Activated effector memory CD4-positive, alpha-beta T cell treated with Interleukin-2 at 50 U/mL for 16 hours (primary cell): Measurements from ENCODE around the gene TMEM183A.
A peak's percentile ranks its signal among the peaks of the same experiment; 100 is the strongest.

ENCODE experiments used
- DNase-seq: peaks from one replicate; pipeline ENCODE4 v3.0.0-alpha.2; 2020

The TMEM183A gene

DNA sequence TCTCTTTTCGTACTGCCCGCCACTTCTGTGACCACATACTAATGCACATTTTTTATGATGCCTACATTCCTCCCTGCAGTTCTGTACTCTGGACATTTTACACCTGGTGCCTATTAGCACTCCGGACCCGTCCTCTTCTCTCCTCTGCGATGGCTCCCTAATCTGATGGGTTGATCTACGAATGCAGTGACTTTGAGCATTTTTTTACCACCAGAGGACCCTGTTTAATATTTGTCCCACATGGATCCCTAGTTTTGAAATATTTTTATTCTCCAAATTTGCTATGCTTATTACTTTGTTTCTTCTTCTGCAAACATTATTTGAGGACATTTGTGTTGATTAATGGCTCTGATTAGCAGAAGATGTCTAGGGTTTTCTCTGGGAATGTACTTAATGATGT, 24.3 kb downstream of the TMEM183A start:
- no peak for DNase-seq

DNA sequence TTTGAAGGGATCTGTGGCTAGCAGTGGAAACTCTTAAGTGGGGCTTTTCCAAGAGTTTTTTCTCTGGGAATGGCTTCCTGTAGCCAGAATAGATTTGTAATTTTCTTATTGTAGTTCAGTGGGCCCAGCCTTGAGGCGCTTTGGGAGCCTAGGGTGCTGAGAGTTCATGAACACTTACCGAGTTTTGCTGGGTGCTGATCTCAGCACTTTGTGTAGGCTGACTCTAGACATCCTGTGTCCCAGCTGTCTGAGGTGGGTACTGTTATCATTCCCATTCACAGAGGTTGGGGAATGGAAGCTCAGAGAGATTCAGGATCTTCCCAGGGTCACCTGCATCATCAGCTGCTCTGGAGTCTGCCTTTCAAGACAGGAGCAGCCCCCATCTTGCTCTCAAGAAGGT, 26.1 kb downstream of the TMEM183A start:
- DNase-seq = no peak

DNA sequence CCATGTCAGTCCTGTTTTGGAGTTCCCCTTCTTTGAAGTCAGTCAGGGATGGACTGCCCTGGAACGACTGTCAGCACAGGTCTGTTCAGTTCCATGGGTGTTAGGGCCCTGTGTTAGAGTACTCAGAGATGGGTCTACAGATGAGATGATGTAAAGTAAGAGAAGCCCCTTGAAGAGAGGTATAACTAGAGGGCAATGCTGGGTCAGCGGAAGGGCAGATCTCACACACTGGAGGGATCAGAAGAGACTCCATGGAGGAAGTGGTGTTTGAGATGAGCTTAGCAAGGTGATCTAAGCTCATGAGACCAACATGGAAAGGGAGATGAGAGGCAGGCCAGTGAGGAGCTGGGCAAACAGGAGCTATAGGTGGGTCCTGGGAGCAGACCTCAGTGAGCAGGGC, 26.7 kb downstream of the TMEM183A start:
- no peak for DNase-seq

DNA sequence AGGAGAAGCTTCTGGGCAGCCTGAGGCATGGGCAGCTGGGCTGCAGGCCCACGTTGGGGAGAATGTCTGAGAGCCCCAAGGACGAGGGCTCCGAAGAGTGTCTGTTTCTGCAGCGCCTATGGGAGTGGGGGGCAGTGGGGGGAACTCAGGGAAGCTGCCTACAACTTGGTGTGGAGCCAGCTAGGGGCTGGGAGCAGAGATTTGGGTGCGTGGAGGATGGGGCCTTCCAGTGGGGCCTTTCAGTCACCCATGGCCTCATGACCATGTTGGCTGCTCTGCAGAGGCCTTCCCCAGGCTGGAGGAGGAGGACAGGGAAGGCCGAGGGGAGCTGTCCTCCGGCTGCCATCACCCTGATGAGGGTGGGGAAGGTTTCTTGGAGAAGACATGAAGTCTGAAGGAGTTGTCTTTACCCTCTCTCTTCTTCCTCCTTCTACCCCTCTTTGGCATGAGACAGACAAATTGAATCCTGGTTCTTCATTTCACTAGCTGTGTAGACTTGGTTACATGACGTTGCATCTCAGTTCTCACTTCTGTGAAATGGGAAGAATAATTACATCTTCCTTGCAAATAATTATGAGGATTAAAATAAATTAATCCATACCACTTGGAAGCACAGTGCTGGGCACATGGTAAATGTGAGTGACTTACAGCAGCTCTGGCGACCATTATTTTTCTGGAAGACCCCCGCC, 27.4 kb downstream of the TMEM183A start:
- DNase-seq = no peak

DNA sequence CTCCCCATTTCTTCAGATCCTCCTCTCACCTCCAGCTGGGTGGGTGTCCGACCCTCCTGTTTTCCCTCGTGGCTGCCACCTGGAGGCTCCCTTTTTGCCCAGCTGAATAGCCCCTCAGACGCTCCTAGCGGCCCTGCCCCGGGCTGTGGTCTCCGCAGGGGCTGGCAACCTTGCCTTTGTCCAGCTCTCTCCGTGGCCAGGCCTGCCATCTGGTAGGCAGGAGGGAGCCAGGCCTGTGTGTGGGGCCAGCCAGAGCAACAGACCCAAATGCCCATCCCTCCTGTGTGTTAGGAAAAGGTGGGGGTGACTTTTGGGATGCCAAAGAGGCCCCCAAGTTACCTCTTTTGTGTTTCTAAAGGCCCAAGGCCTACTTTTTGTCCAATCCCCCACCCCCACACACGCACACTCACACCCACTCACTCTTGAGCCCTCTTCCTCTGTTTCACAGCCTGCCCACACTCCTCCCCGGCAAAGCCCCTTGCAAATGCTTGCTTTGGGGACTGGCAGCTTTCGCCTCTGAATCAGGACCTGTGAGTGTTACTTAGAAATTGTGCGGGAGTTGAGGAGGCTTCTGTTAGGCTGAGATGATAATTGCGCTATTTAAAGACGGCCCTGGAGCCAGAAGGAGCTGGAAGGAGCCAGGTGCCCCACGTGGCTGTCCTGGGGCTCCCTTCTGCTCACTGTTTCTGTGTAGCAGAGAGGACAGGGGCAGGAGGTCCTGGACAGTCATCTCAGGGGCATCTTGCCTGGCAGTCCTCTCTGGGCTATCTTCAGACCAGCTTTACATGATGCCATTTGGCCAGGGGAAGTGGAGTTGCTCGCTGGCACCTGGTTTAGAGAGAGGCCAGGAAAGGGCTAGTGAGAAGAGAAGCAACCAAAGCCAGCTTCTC, 28.2 kb downstream of the TMEM183A start:
- no peak for DNase-seq

DNA sequence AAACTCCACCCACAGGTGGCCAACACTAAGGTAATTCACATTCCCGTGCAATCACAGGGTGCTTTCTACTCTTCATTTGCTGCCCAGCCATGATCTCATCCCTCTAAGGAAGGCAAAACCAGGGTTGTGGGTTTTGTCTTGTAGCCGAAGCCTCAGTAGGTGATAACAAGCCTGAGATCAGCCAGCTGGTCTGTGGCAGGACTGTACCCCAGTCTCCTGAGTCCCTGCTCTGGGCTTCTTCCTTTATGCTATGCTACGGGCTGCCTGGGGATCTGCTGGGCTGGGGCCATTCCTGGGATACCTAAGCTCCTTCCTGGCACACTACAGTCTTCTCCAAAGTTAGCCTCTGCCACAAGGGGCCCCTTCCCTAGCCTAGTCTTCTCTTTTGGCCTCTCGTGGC, 29.0 kb downstream of the TMEM183A start:
- no peak for DNase-seq

DNA sequence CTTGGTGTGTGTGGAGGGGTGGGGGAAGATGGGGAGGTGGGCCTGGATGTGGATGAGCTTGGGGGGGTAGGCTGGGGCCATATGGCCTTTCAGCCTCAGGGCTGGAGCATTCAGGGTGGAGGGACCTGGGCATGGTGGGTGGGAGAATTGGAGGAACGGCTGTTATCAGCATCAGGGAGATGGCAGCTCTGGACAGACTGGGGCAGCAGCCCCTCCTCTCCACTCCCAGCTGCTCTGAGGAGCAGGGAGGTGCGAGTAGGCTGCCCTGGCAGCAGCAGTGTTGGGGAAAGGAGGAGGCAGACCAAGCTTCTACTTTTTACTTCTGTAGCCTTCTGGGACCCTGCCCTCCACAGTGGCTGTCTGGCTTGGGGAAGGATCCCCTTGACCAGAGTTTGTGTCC, 29.4 kb downstream of the TMEM183A start:
- DNase-seq = no peak

DNA sequence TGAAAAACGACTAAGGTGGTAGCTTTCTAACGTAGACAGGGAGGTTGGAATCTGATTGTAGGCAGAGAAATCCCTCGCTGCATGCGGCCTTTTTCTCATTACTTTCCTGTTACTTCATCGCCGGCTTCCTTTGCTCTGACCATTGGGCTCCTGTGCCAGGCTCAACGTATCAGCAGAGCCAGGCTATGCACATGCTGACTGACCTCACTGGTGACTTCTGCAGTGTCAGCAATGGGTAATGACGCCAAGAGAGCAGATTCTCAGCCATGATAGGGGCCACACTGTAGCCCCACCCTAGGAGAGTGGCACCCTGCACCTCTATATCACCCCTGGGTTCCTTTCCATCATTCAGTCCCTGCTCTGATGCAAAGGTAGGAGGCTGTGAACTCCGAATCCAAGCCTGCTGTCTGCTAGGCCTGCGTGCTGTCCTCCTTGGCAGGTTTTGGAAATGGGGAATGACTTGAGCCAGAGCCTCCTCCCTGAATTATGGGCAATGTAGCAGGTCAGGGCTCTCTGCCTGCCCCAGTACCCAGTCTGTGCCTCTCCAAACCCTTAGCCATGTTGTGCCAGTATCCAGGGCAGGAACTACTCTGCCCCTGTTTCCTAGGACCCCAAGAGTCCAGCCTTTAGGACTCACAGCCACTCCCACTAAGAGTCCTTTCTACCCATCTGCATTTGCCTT, 30.5 kb downstream of the TMEM183A start:
- no peak for DNase-seq

DNA sequence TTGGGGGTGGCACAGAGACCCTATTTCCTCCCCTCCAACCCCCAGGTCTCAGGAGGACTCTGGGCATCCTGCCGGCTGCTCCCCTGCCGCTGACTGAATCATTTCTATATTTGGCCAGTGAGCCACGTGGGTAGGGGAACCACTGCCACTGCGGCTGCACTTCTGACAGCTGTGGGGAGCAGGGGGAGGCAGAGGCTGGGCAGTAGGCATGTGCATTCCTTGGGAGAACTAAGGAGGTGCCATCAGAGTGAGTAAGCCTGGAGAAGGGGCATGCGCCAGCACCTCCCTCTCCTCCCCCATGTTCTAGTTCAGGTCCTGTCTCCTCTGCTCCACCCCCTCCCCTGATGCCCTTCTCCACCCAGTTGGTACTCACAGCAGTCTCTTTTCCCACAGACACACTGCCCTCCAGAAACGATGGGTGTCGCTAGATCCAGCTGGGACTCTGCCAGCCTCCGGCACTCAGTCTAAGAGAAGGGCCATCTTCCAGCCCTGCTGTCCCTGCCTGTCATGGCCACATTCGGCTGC, 31.1 kb downstream of the TMEM183A start:
- no peak for DNase-seq

DNA sequence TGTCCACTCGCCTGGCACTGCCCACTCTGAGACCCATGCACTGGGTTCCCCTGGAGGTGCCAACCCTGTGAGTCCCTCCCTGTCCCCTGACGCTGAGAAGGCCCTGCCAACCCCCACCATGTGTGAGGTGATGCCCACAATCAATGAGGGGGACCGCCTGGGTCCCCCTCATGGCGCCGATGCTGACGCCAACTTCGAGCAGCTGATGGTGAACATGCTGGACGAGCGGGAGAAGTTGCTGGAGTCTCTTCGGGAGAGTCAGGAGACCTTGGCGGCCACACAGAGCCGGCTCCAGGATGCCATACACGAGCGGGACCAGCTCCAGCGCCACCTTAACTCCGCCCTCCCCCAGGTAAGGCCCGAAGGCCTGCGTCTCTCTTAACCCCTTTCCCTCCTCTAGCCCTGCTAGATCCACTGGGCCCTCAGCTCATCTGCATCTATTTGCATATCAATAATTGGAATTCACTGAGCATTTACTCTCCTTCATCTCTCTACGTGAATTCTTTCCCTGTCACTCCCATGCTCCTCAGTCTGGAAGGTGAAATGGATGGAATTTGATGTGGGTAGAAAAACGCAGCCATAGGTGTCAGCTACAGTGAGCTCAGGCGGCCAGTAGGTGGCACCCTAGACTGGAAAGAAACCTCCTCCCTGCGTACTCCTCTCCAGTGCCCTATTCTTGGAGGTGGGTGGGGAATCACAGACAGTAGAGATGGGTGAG, 31.9 kb downstream of the TMEM183A start:
- DNase-seq = peak; percentile 33

DNA sequence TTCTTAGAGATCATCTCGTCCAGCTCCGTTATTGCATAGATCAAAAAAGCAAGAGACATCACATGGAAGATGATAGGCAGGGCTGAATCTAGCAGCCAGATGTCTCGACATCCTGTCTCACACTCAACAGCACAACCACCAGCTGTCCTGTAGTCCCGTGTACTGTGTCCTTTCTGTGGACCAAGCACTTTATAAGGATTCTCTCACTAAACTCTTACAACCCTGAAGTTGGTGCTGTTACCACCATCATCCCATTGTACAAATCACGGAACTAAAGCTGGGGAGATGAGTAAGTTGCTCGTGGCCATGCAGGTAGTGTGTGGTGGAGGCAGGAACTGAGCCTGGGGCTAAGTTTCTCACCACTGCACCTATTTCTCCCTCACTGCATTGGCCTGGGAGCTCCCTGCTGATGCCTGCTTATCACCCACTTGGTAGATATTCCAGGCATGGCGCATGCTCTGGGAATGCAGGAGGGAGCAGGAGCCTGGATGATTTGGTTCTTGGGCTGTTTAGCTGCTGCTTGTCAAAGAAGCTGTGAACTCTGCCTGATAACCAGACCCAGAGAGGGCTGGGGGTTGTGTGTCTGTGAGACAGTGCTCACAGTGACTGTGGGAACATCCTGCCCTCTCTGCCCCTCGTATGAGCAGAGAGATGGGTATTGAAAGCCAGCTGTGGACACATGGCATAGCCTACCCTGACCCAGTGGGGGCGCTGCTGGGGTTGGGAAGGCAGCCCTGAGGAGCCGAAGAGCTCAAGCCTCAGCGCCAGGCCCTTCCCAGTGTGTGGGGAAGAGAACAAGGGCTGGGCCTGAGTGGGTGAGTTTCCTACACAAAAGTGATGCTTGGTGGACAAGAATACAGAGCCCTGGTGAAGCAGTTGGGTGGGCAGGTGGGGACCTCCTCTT, 32.7 kb downstream of the TMEM183A start:
- DNase-seq = no peak

DNA sequence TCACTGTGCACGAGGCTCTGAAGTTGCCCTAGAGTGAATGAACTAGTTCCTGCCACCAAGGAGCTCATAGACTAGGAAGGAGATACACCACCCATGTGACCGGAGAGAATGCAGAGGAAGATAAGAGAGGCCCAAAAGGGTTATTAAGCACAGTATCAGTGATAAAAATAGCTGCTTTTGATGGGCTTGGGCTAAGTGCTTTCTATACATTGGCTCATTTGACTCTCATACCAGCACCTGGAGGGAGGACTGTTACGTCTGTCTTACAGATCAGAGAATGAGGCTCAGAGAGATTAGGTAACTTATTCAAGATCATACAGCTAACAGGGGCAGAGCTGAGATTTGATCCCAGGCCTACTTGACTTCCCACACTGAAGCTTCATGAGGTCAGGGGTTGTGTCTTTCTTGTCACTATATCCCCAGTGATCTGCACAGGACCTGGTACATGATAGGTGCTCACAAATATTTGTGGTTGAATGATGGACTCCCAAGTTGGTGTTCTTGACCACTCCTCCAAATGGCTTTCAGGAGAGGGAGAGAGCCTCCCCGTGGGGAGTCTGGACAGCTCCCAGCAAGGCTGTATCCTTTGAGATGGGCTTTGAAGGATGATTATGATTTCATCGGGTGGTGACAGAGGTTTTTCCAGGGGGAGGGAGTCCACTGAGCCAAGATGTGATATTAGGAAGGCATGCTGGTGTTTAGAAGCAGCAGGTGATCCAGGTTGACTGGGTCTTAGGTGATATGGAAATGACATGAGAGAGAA, 33.5 kb downstream of the TMEM183A start:
- DNase-seq = no peak

DNA sequence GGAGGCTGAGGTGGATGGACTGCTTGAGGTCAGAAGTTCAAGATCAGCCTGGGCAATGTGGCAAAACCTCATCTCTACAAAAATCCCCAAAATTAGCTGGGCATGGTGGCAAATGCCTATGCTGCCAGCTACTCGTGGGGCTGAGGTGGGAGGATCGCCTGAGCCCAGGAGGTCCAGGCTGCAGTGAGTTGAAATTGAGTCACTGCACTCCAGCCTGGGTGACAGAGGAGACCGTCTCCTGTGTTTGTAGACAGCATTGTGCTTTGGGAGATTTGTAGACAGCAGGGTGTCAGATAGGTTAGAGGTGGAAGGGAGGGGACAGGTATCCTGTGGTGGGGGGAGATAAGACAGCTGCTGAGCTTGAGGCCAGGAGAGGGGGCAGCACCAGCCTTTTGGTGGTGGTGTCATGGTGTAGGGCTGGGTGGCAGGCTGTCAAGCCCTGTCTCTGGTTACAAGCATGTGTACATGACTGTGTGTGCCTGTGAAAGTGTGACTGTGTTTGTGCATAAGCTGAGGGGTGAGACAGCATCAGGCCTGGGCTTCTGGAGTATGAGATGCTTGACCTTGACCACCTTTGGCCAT, 34.3 kb downstream of the TMEM183A start:
- no peak for DNase-seq

DNA sequence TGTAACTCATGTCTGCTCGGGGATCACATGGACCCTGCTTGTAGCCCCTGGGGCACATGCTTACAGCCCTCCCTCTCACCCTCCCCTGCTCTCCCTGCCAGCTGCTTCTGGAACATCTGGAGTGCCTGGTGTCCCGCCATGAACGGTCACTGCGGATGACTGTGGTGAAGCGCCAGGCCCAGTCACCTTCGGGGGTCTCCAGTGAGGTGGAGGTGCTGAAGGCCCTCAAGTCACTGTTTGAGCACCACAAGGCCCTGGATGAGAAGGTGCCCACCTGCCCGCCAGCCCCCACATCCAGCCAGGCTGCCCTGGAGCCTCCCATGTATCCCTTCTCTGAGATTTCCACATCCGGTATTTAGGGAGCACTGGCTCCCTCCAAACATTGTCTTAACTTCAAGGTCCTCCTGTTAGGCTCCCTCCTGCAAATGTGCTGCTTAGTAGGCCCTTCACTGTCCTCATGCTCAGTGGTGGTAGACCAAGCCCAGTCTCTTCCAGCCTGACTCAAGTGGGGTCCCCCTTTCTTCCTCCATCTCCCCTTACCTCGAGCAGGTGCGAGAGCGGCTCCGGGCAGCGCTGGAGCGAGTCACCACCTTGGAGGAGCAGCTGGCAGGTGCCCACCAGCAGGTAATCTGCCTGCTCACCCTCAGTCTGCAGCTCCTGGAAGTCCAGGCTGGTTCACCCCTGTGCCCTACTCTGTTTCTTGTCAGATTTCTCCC, 36.8 kb downstream of the TMEM183A start:
- DNase-seq = no peak

DNA sequence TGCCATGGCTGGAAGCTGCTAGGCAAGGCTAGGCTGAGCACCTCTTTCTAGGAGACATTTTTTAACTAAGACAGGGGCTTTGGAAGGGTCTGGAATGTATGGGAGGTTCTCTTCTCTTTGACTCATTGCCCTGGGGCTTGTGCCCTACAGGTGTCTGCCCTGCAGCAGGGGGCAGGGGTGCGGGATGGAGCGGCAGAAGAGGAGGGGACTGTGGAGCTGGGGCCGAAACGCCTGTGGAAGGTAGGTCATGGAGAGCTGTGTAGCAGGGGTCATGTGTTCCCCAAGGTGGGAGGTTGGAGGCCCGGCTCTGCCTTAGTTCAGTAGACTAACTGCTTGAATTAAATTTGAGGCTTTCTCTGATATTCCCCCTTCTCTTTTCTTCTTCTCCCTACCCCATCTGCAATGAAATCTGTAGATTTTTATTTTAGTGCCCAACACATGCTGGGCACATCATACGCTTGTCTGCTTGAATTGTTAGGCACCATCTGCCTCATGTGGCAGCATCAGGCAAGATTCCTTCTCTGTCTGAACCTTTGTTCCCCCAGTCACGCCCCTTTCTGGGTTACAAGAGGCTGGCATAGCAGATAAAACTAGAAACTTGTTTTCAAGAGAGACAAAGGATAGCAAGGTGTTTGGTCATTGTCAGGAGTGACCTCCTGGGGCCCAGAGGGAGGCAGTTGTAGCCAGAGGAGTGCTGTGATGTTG, 37.5 kb downstream of the TMEM183A start:
- no peak for DNase-seq

DNA sequence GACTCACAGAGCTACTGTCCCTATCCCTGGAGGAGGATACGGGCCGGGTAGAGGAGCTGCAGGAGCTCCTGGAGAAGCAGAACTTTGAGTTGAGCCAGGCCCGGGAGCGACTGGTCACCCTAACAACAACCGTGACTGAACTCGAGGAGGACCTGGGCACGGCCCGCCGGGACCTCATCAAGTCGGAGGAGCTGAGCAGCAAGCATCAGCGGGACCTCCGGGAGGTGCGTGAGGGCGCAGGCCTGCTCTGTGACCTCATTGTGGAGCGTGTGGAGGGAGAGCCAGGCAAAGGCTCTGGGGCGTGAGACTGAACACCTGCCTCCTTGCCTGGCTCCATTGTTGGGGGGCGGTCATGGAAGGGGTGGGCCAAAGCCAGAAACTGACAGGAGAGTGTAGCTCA, 38.2 kb downstream of the TMEM183A start:
- no peak for DNase-seq

DNA sequence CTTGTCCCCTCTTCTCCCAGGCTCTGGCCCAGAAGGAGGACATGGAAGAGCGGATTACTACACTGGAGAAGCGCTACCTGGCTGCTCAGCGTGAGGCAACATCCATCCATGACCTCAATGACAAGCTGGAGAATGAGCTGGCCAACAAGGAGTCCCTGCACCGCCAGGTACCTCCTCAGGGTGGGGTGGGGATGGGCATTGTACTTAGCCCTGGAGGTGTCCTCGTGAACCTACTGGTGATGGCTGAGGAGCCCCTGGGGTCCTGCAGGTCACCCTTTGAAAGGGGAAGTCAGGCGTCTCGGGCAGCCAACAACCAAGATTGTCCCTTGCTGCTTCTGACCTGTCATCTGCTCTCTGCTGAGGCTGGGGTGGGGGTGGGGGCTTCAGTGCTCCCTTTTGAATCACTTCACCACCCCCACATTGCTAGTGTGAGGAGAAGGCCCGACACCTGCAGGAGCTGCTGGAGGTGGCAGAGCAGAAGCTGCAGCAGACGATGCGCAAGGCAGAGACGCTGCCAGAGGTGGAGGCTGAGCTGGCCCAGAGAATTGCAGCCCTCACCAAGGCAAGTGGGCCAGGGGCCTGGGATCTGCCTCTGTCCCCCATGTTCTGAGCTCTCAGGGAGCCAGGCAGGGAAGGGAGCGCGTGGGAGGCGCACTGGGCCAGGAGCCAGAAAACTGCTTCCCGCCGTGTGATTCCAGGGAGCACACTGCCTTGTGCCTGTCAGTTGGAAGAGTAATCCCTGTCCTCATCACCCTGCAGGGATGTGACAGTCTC, 38.8 kb downstream of the TMEM183A start:
- no peak for DNase-seq

DNA sequence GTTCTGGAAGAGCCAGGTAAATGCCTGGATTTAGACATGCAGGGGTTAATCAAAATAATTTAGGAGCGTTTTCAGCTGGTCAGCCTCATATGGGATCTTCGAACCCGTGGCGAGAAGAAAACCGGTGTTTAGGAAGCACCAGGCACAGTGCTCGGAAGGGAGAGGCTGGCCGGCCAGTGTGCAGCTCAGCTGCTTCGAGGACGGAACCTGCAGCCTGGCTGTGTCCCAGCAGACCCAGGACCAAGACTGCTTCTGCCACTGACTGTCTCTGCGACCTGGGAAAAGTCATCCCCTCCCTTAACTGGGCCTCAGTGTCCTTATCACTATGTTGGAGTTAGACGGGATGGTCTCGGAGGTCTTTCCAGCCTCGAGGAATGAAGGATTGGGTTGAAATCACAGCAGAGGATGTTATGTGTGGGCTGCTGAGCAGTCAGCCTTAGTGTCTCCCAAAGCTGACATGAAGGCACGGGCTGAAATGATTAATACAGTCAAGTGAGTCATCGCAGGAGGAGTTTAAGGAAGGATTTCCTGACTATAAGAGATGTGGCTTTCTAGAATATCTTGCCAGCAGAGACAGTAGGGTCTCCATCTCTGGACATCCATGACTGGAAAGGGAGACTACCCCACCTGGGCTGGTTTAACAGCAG, 39.9 kb downstream of the TMEM183A start:
- DNase-seq = no peak
